HG02870 (cell line): ENCODE results near the gene RRBP1.
A peak's percentile ranks its signal among the peaks of the same experiment; 100 is the strongest.

Source experiments
- ATAC-seq: cut with Tn5 transposase; IDR thresholded peaks from one replicate; pipeline ENCODE4 v1.9.1; 2021; ENCODE audit warnings: mild to moderate bottlenecking, moderate library complexity; ENCODE audit not compliant: unreplicated experiment

Gene RRBP1

GRCh38 chr20:17682103-17682888 lies at the start of gene RRBP1:
Gene RRBP1 (minus strand): TSS chr20:17682242. CDS start chr20:17660507, 21,735 bp downstream.
- peak; percentile 87 for ATAC-seq

- no peak for ATAC-seq
Measured at GRCh38 chr20:17731233-17731632, 49.2 kb upstream of the RRBP1 start.

GRCh38 chr20:17730071-17730470 lies 48.0 kb upstream of the RRBP1 start:
- ATAC-seq: no peak

- no peak for ATAC-seq
Measured at GRCh38 chr20:17728074-17728473, 46.0 kb upstream of the RRBP1 start.

- no peak for ATAC-seq
Measured at GRCh38 chr20:17727351-17727750, 45.3 kb upstream of the RRBP1 start.

- no peak for ATAC-seq
Measured at GRCh38 chr20:17726902-17727301, 44.9 kb upstream of the RRBP1 start.

GRCh38 chr20:17725094-17725835 lies 43.2 kb upstream of the RRBP1 start:
- ATAC-seq: no peak

GRCh38 chr20:17723301-17723691 lies 41.3 kb upstream of the RRBP1 start:
- ATAC-seq: no peak

- ATAC-seq: no peak
Measured at GRCh38 chr20:17722493-17723300, 40.7 kb upstream of the RRBP1 start.

DNA sequence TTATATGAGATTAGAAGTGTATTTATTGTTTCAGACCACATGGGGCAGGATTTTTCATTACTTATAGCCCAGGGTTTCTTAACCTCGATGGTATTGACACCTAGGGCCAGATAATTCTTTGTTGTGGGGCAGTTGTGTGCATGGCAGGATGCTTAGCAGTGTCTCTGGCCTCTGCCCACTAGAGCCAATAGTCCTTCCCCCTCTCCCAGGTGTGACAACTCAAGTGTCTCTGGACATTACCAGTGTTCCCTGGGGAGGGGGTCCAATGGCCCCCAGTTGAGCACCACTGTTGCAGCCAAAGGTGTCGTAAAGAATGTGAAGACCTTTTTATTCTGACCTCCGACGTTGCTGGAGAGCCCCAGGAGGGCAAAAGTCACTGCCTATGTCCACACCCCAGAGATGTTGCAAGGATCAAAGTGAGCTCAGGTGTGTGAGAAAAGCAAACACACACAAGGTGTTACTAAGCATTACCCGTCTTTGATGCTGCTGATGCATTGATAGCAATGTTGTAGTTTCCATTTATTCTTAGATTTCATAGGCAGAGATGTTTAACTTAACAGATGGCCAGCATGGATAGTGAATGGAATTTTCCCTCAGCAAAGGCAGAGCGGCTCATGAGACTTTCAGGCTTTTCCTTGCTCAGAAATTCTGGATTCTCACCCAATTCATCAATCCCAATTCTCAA lies 39.9 kb upstream of the RRBP1 start:
- no peak for ATAC-seq

GRCh38 chr20:17720755-17721154 lies 38.7 kb upstream of the RRBP1 start:
- no peak for ATAC-seq

DNA sequence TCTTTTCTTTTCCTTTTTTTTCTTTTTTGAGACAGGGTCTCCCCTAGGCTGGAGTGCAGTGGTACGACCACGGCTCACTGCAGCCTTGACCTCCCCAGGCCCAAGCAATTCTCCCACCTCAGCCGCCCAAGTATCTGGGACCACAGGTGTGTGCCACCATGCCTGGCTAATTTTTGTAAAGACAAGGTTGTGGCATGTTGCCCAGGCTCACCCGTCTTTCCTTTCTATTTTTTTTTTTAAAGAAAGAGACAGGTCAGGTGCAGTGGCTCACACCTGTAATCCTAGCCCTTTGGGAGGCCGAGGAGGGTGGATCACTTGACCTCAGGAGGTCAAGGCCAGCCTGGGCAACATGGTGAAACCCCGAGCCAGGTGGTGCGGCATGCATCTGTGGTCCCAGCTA lies 34.3 kb upstream of the RRBP1 start:
- no peak for ATAC-seq

- no peak for ATAC-seq
Measured at GRCh38 chr20:17715075-17715474, 33.0 kb upstream of the RRBP1 start.

- ATAC-seq: no peak
Measured at GRCh38 chr20:17714597-17714996, 32.6 kb upstream of the RRBP1 start.

GRCh38 chr20:17712708-17713107 lies 30.7 kb upstream of the RRBP1 start:
- no peak for ATAC-seq

DNA sequence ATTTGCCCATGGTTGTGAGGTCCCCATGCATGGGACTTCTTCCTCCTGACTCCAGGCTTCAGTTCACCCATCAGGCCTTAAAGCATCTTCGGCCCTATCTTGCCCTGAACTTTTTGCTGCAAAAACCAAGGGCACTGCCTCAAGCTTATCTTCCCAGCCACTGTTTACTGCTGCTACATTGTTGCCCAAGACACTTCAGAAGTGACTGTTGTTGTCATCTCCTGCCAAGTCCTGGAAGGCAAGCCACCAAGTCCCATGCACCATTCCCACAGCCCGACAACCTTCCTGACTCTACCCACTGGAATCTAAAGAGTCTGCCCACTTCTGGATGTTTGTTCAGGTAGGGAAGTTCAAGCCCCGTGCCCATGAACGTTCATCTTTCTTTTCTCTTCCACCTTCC lies 30.2 kb upstream of the RRBP1 start:
- no peak for ATAC-seq

DNA sequence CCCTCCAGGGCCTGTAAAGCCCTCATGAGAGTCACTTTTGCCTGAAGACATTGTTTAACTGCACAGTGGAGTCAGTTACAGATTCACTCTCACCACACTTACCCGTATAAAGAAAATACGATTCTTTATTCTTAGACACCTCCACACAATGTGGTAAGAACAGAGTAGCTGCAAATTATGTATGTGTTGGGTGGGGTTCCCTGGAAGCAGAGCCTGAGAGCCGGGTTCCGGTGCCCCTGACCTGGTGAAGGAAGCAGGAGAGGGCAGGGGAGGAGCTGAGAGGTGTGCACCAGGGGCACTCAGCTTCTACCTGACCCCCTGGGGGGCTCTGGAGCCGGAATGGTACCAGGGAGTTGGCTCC lies 29.2 kb upstream of the RRBP1 start:
- no peak for ATAC-seq

DNA sequence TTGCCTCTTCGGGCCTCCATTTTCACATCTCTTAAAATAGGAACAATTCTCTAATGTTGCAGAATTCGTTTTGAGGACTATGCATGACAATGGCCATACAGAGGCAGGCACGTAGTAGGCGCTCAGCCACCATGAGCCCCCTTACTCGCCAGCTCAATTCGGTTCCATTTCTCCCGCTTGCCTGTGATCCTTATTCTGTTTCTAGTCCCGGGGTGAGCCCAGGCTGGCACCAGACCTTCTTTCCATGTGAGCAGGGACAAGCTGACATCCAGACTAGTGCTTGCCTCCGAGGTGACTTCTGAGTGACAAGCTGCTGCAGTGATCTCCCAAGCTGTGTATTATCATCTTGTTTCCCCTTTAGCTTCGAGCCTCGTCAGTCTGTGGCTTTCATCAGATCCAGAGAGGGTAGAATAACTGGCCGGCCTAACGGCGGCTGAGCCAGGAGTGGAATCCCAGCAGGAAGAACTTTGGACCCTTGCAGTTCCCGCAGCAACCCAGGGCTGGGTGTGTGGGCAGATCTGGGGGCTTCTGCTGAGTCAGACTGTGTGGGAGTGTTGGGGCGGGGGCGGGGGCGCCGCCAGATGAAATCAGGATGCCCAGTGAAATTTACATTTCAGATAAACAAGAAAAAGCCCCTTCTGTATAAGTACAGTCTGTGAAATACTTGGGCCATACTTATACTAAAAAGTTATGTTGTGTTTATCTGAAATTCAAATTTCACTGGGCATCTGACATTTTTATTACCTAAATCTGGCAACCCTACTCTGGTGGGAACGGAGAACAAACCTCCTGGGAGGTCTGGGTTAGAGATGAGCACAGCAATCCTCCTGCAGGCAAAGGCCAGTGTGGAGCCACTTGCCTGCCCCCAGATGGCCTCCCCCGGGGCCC lies 28.6 kb upstream of the RRBP1 start:
- ATAC-seq: no peak

DNA sequence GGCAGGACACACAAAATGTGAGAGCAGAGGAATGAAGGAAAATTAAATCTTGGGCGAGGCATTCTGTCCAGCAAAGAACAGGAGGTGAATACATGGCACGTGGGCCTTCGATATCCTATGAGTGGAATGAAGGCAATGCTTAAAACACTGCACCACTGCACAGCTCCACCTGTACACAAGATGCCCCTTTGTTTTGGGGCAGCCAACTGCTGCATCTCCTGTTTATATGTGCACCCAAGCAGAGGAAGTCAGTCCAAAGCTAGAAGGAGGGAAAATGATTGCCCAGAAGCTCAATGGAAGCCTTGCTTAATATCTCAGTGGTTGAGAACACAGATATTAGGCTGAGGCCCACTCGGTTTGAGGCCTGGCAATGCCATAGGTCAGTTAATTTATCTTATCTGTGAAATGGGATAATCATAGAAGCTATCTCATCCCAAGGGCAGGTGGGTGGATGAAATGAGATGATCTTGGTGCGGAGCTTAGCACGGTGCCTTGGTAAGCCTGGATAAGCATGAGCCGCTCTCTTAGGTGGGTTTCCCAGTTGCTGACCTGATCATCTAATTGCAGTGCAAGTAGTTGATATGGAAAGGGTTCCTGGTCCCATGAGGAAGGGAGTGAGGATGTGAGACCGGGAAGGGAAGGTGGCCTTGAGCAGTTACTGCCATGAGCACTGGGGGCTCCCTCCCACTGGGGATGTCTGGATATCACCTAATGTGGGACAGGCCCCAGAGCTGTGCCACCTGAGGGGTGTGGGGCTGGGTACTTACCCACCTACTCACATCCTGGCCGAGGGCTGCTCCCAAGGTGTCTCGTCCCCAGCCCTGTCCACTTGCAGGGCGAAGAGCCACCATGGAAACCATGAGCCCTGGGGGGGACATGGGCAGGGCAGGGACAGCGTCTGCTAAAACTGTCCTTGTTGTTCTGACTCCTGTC lies 27.6 kb upstream of the RRBP1 start:
- ATAC-seq: no peak
